ENCODE results near the gene TRIM24. TPM values are rescaled to one million over a fixed set of nuclear protein-coding genes. Genes with fewer than 3 reads are reported as not detected.

TRIM24 gene
- total RNA-seq, 1 experiment from 2014 or later = 21.0 TPM

GRCh38 chr7:138575897-138576428 lies 115.9 kb downstream of the TRIM24 start:
- DNase-seq (ENCODE audit: low read depth) = no peak

- no peak for DNase-seq (ENCODE audit: low read depth)
These were observed 119.1 kb downstream of the TRIM24 start for GRCh38 chr7:138579136-138579535.

GRCh38 chr7:138579671-138580070 lies 119.6 kb downstream of the TRIM24 start:
- no peak for DNase-seq (ENCODE audit: low read depth)

GRCh38 chr7:138581065-138581464 lies 121.0 kb downstream of the TRIM24 start:
- no peak for DNase-seq (ENCODE audit: low read depth)

GRCh38 chr7:138584283-138584682 lies 124.2 kb downstream of the TRIM24 start:
- no peak for DNase-seq (ENCODE audit: low read depth)

GRCh38 chr7:138584696-138585095 lies 124.6 kb downstream of the TRIM24 start:
- no peak for DNase-seq (ENCODE audit: low read depth)

GRCh38 chr7:138585283-138585993 lies 125.4 kb downstream of the TRIM24 start:
- no peak for DNase-seq (ENCODE audit: low read depth)

- no peak for DNase-seq (ENCODE audit: low read depth)
These were observed 127.4 kb downstream of the TRIM24 start for GRCh38 chr7:138587485-138587884.

- DNase-seq (ENCODE audit: low read depth) = no peak
These were observed 128.9 kb downstream of the TRIM24 start for GRCh38 chr7:138588986-138589385.

- DNase-seq (ENCODE audit: low read depth) = no peak
These were observed 130.1 kb downstream of the TRIM24 start for GRCh38 chr7:138590154-138590553.

- no peak for DNase-seq (ENCODE audit: low read depth)
These were observed 135.4 kb downstream of the TRIM24 start for GRCh38 chr7:138595454-138595853.

- no peak for DNase-seq (ENCODE audit: low read depth)
These were observed 142.4 kb downstream of the TRIM24 start for GRCh38 chr7:138602451-138602850.

GRCh38 chr7:138603549-138604318 lies 143.7 kb downstream of the TRIM24 start:
- peak; percentile 17 for DNase-seq (ENCODE audit: low read depth)

- DNase-seq (ENCODE audit: low read depth) = no peak
These were observed 146.2 kb downstream of the TRIM24 start for GRCh38 chr7:138606236-138606635.

- no peak for DNase-seq (ENCODE audit: low read depth)
These were observed 147.4 kb downstream of the TRIM24 start for GRCh38 chr7:138607216-138608126.

GRCh38 chr7:138608275-138608674 lies 148.2 kb downstream of the TRIM24 start:
- DNase-seq (ENCODE audit: low read depth) = no peak

- no peak for DNase-seq (ENCODE audit: low read depth)
These were observed 150.7 kb downstream of the TRIM24 start for GRCh38 chr7:138610671-138611170.

- DNase-seq (ENCODE audit: low read depth) = no peak
These were observed 153.6 kb downstream of the TRIM24 start for GRCh38 chr7:138613630-138614029.

GRCh38 chr7:138616085-138616484 lies 156.0 kb downstream of the TRIM24 start:
- DNase-seq (ENCODE audit: low read depth) = no peak

GRCh38 chr7:138618506-138618905 lies 158.4 kb downstream of the TRIM24 start:
- DNase-seq (ENCODE audit: low read depth) = no peak

- no peak for DNase-seq (ENCODE audit: low read depth)
These were observed 158.9 kb downstream of the TRIM24 start for GRCh38 chr7:138618933-138619332.

- DNase-seq (ENCODE audit: low read depth) = no peak
These were observed 162.8 kb downstream of the TRIM24 start for GRCh38 chr7:138622841-138623240.
